IPS DF 19.7 (cell line): ENCODE results near the gene ERAP2.

Source experiments
- DNase-seq: peaks from one replicate; pipeline ENCODE4 v3.0.0-alpha.2; 2013; ENCODE audit warnings: low read depth, low spot score

Gene ERAP2

GRCh38 chr5:96966801-96967200 lies 90.5 kb downstream of the ERAP2 start:
- no peak for DNase-seq

GRCh38 chr5:96967400-96967799 lies 91.1 kb downstream of the ERAP2 start:
- no peak for DNase-seq

GRCh38 chr5:96968074-96968473 lies 91.8 kb downstream of the ERAP2 start:
- no peak for DNase-seq

GRCh38 chr5:96968614-96969013 lies 92.3 kb downstream of the ERAP2 start:
- no peak for DNase-seq
